ENCODE measurements around the gene NPAS3.

DNA sequence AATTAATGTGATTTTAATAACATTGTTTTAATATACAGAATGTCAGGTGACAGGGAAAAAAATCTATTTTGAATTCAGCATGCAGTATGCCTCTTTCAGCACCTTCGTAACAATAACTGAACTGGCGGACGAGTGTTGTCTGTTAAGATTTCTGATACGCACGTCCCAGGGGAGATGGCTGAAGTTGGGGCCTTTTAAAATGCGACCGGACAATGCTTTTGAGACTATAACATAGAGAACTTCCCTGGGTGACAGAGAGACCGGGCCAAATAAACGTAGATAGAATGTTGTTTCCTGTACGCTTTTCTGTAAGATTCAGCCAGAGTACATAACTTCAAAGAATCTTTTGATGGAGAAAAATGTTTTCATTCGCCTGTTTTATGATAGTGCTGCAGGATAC lies 772.5 kb downstream of the NPAS3 start:
- TF ChIP-seq, protein P1, sequence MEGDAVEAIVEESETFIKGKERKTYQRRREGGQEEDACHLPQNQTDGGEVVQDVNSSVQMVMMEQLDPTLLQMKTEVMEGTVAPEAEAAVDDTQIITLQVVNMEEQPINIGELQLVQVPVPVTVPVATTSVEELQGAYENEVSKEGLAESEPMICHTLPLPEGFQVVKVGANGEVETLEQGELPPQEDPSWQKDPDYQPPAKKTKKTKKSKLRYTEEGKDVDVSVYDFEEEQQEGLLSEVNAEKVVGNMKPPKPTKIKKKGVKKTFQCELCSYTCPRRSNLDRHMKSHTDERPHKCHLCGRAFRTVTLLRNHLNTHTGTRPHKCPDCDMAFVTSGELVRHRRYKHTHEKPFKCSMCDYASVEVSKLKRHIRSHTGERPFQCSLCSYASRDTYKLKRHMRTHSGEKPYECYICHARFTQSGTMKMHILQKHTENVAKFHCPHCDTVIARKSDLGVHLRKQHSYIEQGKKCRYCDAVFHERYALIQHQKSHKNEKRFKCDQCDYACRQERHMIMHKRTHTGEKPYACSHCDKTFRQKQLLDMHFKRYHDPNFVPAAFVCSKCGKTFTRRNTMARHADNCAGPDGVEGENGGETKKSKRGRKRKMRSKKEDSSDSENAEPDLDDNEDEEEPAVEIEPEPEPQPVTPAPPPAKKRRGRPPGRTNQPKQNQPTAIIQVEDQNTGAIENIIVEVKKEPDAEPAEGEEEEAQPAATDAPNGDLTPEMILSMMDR (IDR thresholded peaks at IDR 0.05): no peak
- TF ChIP-seq POLR2A (IDR thresholded peaks at IDR 0.05): no peak

All from uterus (tissue), 2 donors.